ENCODE measurements around the gene ACBD4.
A peak's percentile ranks its signal among the peaks of the same experiment; 100 is the strongest.

The ACBD4 gene

DNA sequence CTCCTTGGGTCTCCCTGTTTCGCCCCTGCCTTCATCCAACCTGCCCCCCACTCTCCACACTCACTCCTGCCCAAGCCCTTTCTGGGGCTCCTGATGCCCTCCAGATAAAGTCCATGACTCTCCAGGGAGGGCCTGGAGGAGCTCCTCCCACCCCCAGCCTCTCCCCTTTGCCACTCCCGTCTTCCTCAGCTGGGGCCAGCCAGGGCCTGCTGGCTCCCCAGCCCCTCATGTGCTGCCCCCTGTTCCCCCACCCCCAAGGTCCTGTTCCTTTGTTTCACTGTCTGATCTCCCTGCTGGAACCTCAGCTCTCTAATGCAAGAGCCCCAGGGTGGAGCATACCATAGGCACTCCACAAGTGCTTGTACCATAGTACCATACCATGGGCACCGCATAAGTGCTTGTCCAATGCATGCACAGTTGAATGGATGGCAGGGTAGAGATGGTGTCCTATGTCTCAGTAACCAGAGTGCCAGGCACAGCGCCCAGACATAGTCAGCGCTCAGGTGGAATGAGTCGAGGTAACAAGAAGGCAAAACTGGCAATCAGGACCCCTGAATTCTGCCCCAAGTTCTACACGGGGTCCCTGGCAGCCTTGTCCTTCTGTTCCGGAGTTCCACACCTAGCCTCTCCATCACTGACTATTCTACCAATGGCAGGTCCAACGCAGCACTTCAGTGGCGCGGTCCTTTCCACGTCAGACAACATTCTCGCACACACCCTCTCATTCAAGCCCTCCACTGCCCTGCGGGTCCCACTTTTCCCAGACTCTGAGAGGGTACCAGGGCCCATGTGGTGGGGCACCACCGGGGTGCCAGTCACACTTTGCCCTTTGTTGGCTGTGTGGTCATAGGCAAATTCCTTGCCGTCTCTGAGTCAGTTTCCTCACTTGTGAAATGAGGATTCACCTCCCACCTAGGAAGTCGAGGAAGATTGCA lies 4.5 kb upstream of the ACBD4 start:
- no peak overlapping the region for H3K23ac ChIP-seq (ENCODE audit: low read depth, low read length, poor library complexity)
- H3K4me3 ChIP-seq (ENCODE audit: low read length in 2 of 2): peak overlapping the region in 1 of 2 donors; percentile 55
- no peak overlapping the region for H3K14ac ChIP-seq (ENCODE audit: low read length)
- H3K36me3 ChIP-seq (replicated peaks in 1 of 2; ENCODE audit: control insufficient read depth in 2 of 2, insufficient read depth in 2 of 2, low read length in 2 of 2): no peaks in the 10 kb centered on the region
- H2BK12ac ChIP-seq (ENCODE audit: low read length): peak overlapping the region; percentile 75
- H2AK5ac ChIP-seq (ENCODE audit: low read depth, low read length): peak overlapping the region; percentile 97
- no peak overlapping the region for H3K18ac ChIP-seq (ENCODE audit: low read length)
- H2BK5ac ChIP-seq (ENCODE audit: low read length): no peak overlapping the region
- H2BK15ac ChIP-seq (ENCODE audit: low read length): peak overlapping the region; percentile 74
- H3K9ac ChIP-seq (ENCODE audit: low read depth, low read length, poor library complexity): no peak overlapping the region
- H3K9me3 ChIP-seq (replicated peaks in 1 of 2; ENCODE audit: control insufficient read depth in 2 of 2, insufficient read depth in 1 of 2, low read depth in 1 of 2, low read length in 2 of 2): no peaks in the 10 kb centered on the region
- peak overlapping the region; percentile 79 for H4K91ac ChIP-seq (ENCODE audit: low read depth, low read length, poor library complexity)
- DNase-seq (ENCODE audit: low spot score): no peak
- no peaks in the 10 kb centered on the region for H3K27me3 ChIP-seq (ENCODE audit: control insufficient read depth in 3 of 3, insufficient read depth in 3 of 3, low read depth in 1 of 3, low read length in 3 of 3)
- WGBS, 2 donors (ENCODE audit: extremely low coverage in 2 of 2, insufficient read length in 2 of 2, insufficient replicate concordance in 1 of 2): no CpG with 5 or more reads among the region's 17 CpGs
- H2BK120ac ChIP-seq (ENCODE audit: low read depth, low read length): no peak overlapping the region
- H3K79me1 ChIP-seq (ENCODE audit: low read depth, low read length): peaks cover 1% of the 10 kb centered on the region
- peaks cover 24 to 40% of the 10 kb centered on the region in 2 donors for H3K4me1 ChIP-seq (ENCODE audit: control insufficient read depth in 2 of 2, insufficient read depth in 1 of 2, low read depth in 1 of 2, low read length in 2 of 2)
- H4K8ac ChIP-seq (ENCODE audit: low read depth, low read length): peak overlapping the region; percentile 86
- no peak overlapping the region for H3K27ac ChIP-seq (replicated peaks; ENCODE audit: low read length)
- H3K4ac ChIP-seq (ENCODE audit: low read length): no peak overlapping the region
- H3K4me2 ChIP-seq (ENCODE audit: insufficient read depth, low read length, poor library complexity, severe bottlenecking): peak overlapping the region; percentile 86
- H2AFZ ChIP-seq (ENCODE audit: low read length): no peak overlapping the region

DNA sequence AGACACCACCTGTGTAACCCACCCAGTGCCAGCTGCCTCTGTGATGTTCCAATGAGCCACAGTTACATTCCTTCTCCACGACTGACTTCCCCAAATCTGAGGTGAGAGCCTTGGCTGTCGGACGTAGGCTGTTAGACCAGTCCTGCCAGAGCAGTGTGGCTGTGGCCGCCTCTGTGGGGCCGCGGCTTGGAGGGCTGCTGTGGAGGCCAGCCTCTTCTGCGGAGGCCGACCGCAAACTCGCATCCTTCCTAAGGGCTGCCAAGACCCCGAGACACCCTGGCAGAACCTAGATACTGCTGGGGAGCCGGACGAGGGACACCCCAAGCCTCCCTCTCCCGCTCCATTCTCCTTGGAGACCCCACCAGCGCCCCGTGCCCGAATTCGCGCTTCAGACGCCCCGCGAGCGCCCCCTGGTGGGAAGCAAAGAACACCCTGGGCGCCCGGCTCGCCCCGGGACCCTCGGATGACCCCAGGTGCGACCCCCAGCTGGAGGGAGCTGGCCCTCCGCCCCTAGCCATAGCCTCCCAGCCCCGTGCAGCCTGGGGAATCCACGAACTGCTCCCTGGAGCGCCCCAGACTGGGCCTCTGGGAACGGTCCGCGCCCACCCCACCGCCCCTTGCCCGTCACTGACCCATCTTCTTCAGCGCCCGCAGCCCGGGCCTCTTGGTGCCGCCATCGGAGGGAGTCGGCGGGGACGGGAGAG lies 3.7 kb upstream of the ACBD4 start:
- peak overlapping the region; percentile 88 for H2BK5ac ChIP-seq (ENCODE audit: low read length)
- H3K4ac ChIP-seq (ENCODE audit: low read length): no peak overlapping the region
- peak overlapping the region; percentile 86 for H3K4me2 ChIP-seq (ENCODE audit: insufficient read depth, low read length, poor library complexity, severe bottlenecking)
- H3K23ac ChIP-seq (ENCODE audit: low read depth, low read length, poor library complexity): peak overlapping the region; percentile 87
- DNase-seq (ENCODE audit: low spot score): peak; percentile 76
- no peaks in the 10 kb centered on the region for H3K36me3 ChIP-seq (replicated peaks in 1 of 2; ENCODE audit: control insufficient read depth in 2 of 2, insufficient read depth in 2 of 2, low read length in 2 of 2)
- no peak overlapping the region for H2BK120ac ChIP-seq (ENCODE audit: low read depth, low read length)
- H4K8ac ChIP-seq (ENCODE audit: low read depth, low read length): peak overlapping the region; percentile 86
- peak overlapping the region; percentile 65 for H3K14ac ChIP-seq (ENCODE audit: low read length)
- no CpG with 5 or more reads among the region's 46 CpGs for WGBS, 2 donors (ENCODE audit: extremely low coverage in 2 of 2, insufficient read length in 2 of 2, insufficient replicate concordance in 1 of 2)
- peak overlapping the region; percentile 88 for H3K9ac ChIP-seq (ENCODE audit: low read depth, low read length, poor library complexity)
- peak overlapping the region; percentile 98 for H3K18ac ChIP-seq (ENCODE audit: low read length)
- H2AFZ ChIP-seq (ENCODE audit: low read length): peak overlapping the region; percentile 93
- H2AK5ac ChIP-seq (ENCODE audit: low read depth, low read length): peak overlapping the region; percentile 97
- peak overlapping the region; percentile 75 for H2BK12ac ChIP-seq (ENCODE audit: low read length)
- H3K4me1 ChIP-seq (ENCODE audit: control insufficient read depth in 2 of 2, insufficient read depth in 1 of 2, low read depth in 1 of 2, low read length in 2 of 2): peaks cover 26 to 41% of the 10 kb centered on the region in 2 donors
- H3K27me3 ChIP-seq (ENCODE audit: control insufficient read depth in 3 of 3, insufficient read depth in 3 of 3, low read depth in 1 of 3, low read length in 3 of 3): no peaks in the 10 kb centered on the region
- no peaks in the 10 kb centered on the region for H3K9me3 ChIP-seq (replicated peaks in 1 of 2; ENCODE audit: control insufficient read depth in 2 of 2, insufficient read depth in 1 of 2, low read depth in 1 of 2, low read length in 2 of 2)
- H4K91ac ChIP-seq (ENCODE audit: low read depth, low read length, poor library complexity): no peak overlapping the region
- H2BK15ac ChIP-seq (ENCODE audit: low read length): peak overlapping the region; percentile 74
- H3K79me1 ChIP-seq (ENCODE audit: low read depth, low read length): peaks cover 3% of the 10 kb centered on the region
- H3K27ac ChIP-seq (replicated peaks; ENCODE audit: low read length): no peak overlapping the region
- peak overlapping the region; percentile 55 to 89 for H3K4me3 ChIP-seq (ENCODE audit: low read length in 2 of 2)

- H3K36me3 ChIP-seq (replicated peaks in 1 of 2; ENCODE audit: control insufficient read depth in 2 of 2, insufficient read depth in 2 of 2, low read length in 2 of 2): no peaks in the 10 kb centered on the region
- H4K91ac ChIP-seq (ENCODE audit: low read depth, low read length, poor library complexity): peak within 1 kb of the TSS; percentile 79
- peak within 1 kb of the TSS; percentile 97 for H2AK5ac ChIP-seq (ENCODE audit: low read depth, low read length)
- H3K4me3 ChIP-seq (ENCODE audit: low read length in 2 of 2): peak within 1 kb of the TSS; percentile 55 to 89
- peak within 1 kb of the TSS; percentile 86 for H4K8ac ChIP-seq (ENCODE audit: low read depth, low read length)
- peaks cover 25 to 40% of the 10 kb centered on the region in 2 donors for H3K4me1 ChIP-seq (ENCODE audit: control insufficient read depth in 2 of 2, insufficient read depth in 1 of 2, low read depth in 1 of 2, low read length in 2 of 2)
- WGBS, 2 donors (ENCODE audit: extremely low coverage in 2 of 2, insufficient read length in 2 of 2, insufficient replicate concordance in 1 of 2): no CpG with 5 or more reads among the region's 36 CpGs
- peak within 1 kb of the TSS; percentile 98 for H3K18ac ChIP-seq (ENCODE audit: low read length)
- peak within 1 kb of the TSS; percentile 35 for H3K27ac ChIP-seq (replicated peaks; ENCODE audit: low read length)
- H2BK12ac ChIP-seq (ENCODE audit: low read length): peak within 1 kb of the TSS; percentile 89
- H3K14ac ChIP-seq (ENCODE audit: low read length): peak within 1 kb of the TSS; percentile 97
- peak within 1 kb of the TSS; percentile 92 for H3K23ac ChIP-seq (ENCODE audit: low read depth, low read length, poor library complexity)
- DNase-seq (ENCODE audit: low spot score): no peak
- H2AFZ ChIP-seq (ENCODE audit: low read length): peak within 1 kb of the TSS; percentile 93
- H2BK120ac ChIP-seq (ENCODE audit: low read depth, low read length): no peak within 1 kb of the TSS
- peak within 1 kb of the TSS; percentile 74 for H2BK15ac ChIP-seq (ENCODE audit: low read length)
- H3K9ac ChIP-seq (ENCODE audit: low read depth, low read length, poor library complexity): peak within 1 kb of the TSS; percentile 93
- H3K79me1 ChIP-seq (ENCODE audit: low read depth, low read length): peaks cover 3% of the 10 kb centered on the region
- H2BK5ac ChIP-seq (ENCODE audit: low read length): peak within 1 kb of the TSS; percentile 88
- no peaks in the 10 kb centered on the region for H3K27me3 ChIP-seq (ENCODE audit: control insufficient read depth in 3 of 3, insufficient read depth in 3 of 3, low read depth in 1 of 3, low read length in 3 of 3)
- H3K4me2 ChIP-seq (ENCODE audit: insufficient read depth, low read length, poor library complexity, severe bottlenecking): peak within 1 kb of the TSS; percentile 99
- H3K9me3 ChIP-seq (replicated peaks in 1 of 2; ENCODE audit: control insufficient read depth in 2 of 2, insufficient read depth in 1 of 2, low read depth in 1 of 2, low read length in 2 of 2): no peaks in the 10 kb centered on the region
- H3K4ac ChIP-seq (ENCODE audit: low read length): no peak within 1 kb of the TSS
These were observed 3.2 kb upstream of the ACBD4 start, which contains the start of gene PLCD3 for GRCh38 chr17:45132320-45132571. TSS of gene PLCD3 (minus strand) at chr17:45132515. CDS start at chr17:45132410, 105 bp downstream.
